Upper lobe of right lung (tissue), 1 donor: ENCODE data around the gene TCOF1. TPM values are rescaled to one million over a fixed set of nuclear protein-coding genes. Genes with fewer than 3 reads are reported as not detected.

Experiments used
- ATAC-seq: fragments of 200-7000 bp; cut with Tn5 transposase; one replicate; pipeline ENCODE4 v1.9.1; 2020; ENCODE audit warnings: mild to moderate bottlenecking, moderate library complexity
- DNase-seq: peaks from one replicate; pipeline ENCODE4 v3.0.0-alpha.2; 2020
- H3K27ac ChIP-seq: fragments of 200-600 bp; one replicate; pipeline ENCODE4 v1.8.0; 2022
- H3K27me3 ChIP-seq: fragments of 200-600 bp; one replicate; pipeline ENCODE4 v1.8.0; 2022; ENCODE audit warnings: mild to moderate bottlenecking
- H3K36me3 ChIP-seq: fragments of 200-600 bp; one replicate; pipeline ENCODE4 v1.8.0; 2022
- H3K4me1 ChIP-seq: fragments of 200-600 bp; one replicate; pipeline ENCODE4 v1.8.0; 2022
- H3K4me3 ChIP-seq: fragments of 200-600 bp; one replicate; pipeline ENCODE4 v1.8.0; 2022; ENCODE audit warnings: mild to moderate bottlenecking
- H3K9me3 ChIP-seq: fragments of 200-600 bp; one replicate; pipeline ENCODE4 v1.8.0; 2022
- intact Hi-C: fragments of 100-400 bp; cut with DNase I; formaldehyde crosslinking; loops from one replicate; pipeline ENCODE4 v1.11.0; 2022
- total RNA-seq: library from RNA; stranded (reverse); fragmentation: NEBNext Ultra II Directional; extraction: Animal tissue kit (Norgen Biotek cat#: 25700); gene quantifications from one replicate; pipeline ENCODE4 v1.2.1, GENCODE V29; 2021
- TF ChIP-seq, protein P1 (sequence below): fragments of 200-600 bp; IDR thresholded peaks from one replicate; pipeline ENCODE4 v1.8.0; 2022; ENCODE audit warnings: antibody characterized with exemption
- donor health status: DM: no; HTN: yes; CAD: no; lungs with severe emphysema.

The TCOF1 gene
- total RNA-seq, 1 donor from 2014 or later: 31.1 TPM

- DNase-seq (no peak), ATAC-seq (no peak)
- Histone ChIP-seq H3K4me1 (no peaks in the 10 kb centered on the region), H3K4me3 (no peak overlapping the region), H3K36me3 (no peaks in the 10 kb centered on the region), H3K27ac (no peak overlapping the region), H3K27me3 (no peaks in the 10 kb centered on the region), H3K9me3 (no peaks in the 10 kb centered on the region)
- TF ChIP-seq, protein P1, sequence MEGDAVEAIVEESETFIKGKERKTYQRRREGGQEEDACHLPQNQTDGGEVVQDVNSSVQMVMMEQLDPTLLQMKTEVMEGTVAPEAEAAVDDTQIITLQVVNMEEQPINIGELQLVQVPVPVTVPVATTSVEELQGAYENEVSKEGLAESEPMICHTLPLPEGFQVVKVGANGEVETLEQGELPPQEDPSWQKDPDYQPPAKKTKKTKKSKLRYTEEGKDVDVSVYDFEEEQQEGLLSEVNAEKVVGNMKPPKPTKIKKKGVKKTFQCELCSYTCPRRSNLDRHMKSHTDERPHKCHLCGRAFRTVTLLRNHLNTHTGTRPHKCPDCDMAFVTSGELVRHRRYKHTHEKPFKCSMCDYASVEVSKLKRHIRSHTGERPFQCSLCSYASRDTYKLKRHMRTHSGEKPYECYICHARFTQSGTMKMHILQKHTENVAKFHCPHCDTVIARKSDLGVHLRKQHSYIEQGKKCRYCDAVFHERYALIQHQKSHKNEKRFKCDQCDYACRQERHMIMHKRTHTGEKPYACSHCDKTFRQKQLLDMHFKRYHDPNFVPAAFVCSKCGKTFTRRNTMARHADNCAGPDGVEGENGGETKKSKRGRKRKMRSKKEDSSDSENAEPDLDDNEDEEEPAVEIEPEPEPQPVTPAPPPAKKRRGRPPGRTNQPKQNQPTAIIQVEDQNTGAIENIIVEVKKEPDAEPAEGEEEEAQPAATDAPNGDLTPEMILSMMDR: no peak
- intact Hi-C loops: no loop called here
Observed at GRCh38 chr5:150335778-150336177, 21.7 kb upstream of the TCOF1 start.

GRCh38 chr5:150338546-150338945 is 19.0 kb upstream of the TCOF1 start:
- H3K4me3 ChIP-seq: no peak overlapping the region
- peak; percentile 15 for ATAC-seq
- DNase-seq: no peak
- TF ChIP-seq, protein P1: no peak
- no peak overlapping the region for H3K27ac ChIP-seq
- no peaks in the 10 kb centered on the region for H3K27me3 ChIP-seq
- no peaks in the 10 kb centered on the region for H3K36me3 ChIP-seq
- H3K4me1 ChIP-seq: no peaks in the 10 kb centered on the region
- intact Hi-C loops: no loop called here
- no peaks in the 10 kb centered on the region for H3K9me3 ChIP-seq

GRCh38 chr5:150339165-150339564 is 18.3 kb upstream of the TCOF1 start:
- intact Hi-C loops: no loop called here
- ATAC-seq (no peak), DNase-seq (no peak)
- TF ChIP-seq, protein P1: no peak
- Histone ChIP-seq H3K4me1 (no peaks in the 10 kb centered on the region), H3K27me3 (no peaks in the 10 kb centered on the region), H3K9me3 (no peaks in the 10 kb centered on the region), H3K27ac (no peak overlapping the region), H3K4me3 (no peak overlapping the region), H3K36me3 (no peaks in the 10 kb centered on the region)

GRCh38 chr5:150339841-150340240 is 17.7 kb upstream of the TCOF1 start:
- Histone ChIP-seq H3K36me3 (no peaks in the 10 kb centered on the region), H3K9me3 (no peaks in the 10 kb centered on the region), H3K4me1 (no peaks in the 10 kb centered on the region), H3K27ac (no peak overlapping the region), H3K27me3 (no peaks in the 10 kb centered on the region), H3K4me3 (no peak overlapping the region)
- intact Hi-C loops: no loop called here
- no peak for DNase-seq
- ATAC-seq: no peak
- TF ChIP-seq, protein P1: no peak

DNA sequence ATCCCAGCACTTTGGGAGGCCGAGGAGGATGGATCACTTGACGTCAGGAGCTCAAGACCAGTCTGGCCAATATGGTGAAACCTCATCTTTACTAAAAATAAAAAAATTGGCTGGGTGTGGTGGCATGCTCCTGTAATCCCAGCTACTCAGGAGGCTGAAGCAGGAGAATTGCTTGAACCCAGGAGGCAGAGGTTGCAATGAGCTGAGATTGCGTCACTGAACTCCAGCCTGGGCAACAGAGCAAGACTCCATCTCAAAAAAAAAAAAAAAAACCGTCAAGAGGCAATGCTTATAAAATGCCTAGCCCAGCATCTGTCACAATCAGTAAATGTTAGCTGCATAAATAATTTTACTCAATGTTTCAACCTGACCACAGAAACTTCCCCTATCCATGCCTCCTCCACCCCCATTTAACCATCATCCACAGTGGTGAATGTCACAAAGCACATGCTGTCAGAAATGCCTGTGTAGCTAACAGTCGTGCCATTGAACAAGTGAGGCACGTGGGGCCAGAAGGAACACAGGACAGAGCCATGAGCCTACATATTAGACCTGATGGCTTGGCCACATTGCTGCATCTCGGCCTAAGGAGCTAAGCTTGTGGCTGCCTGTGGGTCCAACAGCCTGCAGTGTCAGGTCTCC is 16.8 kb upstream of the TCOF1 start:
- intact Hi-C loops: no loop called here
- no peaks in the 10 kb centered on the region for H3K27me3 ChIP-seq
- DNase-seq (no peak), ATAC-seq (peak; percentile 68)
- H3K4me3 ChIP-seq: no peak overlapping the region
- TF ChIP-seq, protein P1: no peak
- H3K4me1 ChIP-seq: no peaks in the 10 kb centered on the region
- no peaks in the 10 kb centered on the region for H3K36me3 ChIP-seq
- H3K27ac ChIP-seq: no peak overlapping the region
- H3K9me3 ChIP-seq: no peaks in the 10 kb centered on the region

- Histone ChIP-seq H3K9me3 (no peaks in the 10 kb centered on the region), H3K27me3 (no peaks in the 10 kb centered on the region), H3K36me3 (no peaks in the 10 kb centered on the region), H3K4me1 (no peaks in the 10 kb centered on the region), H3K4me3 (no peak overlapping the region), H3K27ac (no peak overlapping the region)
- intact Hi-C loops: no loop called here
- DNase-seq (no peak), ATAC-seq (no peak)
- TF ChIP-seq, protein P1: no peak
Observed at GRCh38 chr5:150341331-150341730, 16.2 kb upstream of the TCOF1 start.
